Sciatic nerve (tissue), 2 donors: ENCODE data around the gene PPP3CB. TPM values are rescaled to one million over a fixed set of nuclear protein-coding genes. Genes with fewer than 3 reads are reported as not detected.

Experiments used
- ATAC-seq: fragments of 200-7000 bp; cut with Tn5 transposase; one replicate; pipeline ENCODE4 v1.9.1; 2020; ENCODE audit warnings: mild to moderate bottlenecking, moderate library complexity
- DNase-seq: peaks from one replicate; pipeline ENCODE4 v3.0.0-alpha.2; 2020; ENCODE audit warnings: low spot score
- intact Hi-C: fragments of 100-400 bp; cut with DNase I; formaldehyde crosslinking; loops from one replicate; pipeline ENCODE4 v1.14.2; 2022
- total RNA-seq: library from RNA; stranded (reverse); fragmentation: NEBNext Ultra II Directional; extraction: Animal tissue kit (Norgen Biotek cat#: 25700); gene quantifications from one replicate; pipeline ENCODE4 v1.2.1, GENCODE V29; 2021
- donor health status: DM: no; HTN: no; CAD: no.
- donor health status: DM: no; HTN: no; CAD: no.

The PPP3CB gene
- total RNA-seq, 1 donor from 2014 or later: 63.1 TPM

- intact Hi-C loops: no loop called here
- ATAC-seq: no peak
- no peak for DNase-seq
Observed at GRCh38 chr10:73493781-73494180, 2.0 kb downstream of the PPP3CB start.

GRCh38 chr10:73486601-73487000 is 9.2 kb downstream of the PPP3CB start:
- intact Hi-C loops: no loop called here
- DNase-seq (no peak), ATAC-seq (no peak)

GRCh38 chr10:73485320-73485719 is 10.5 kb downstream of the PPP3CB start:
- DNase-seq (no peak), ATAC-seq (no peak)
- intact Hi-C loops: no loop called here

- intact Hi-C loops: no loop called here
- no peak for DNase-seq
- no peak for ATAC-seq
Observed at GRCh38 chr10:73480158-73480557, 15.7 kb downstream of the PPP3CB start.

- intact Hi-C loops: no loop called here
- ATAC-seq: no peak
- no peak for DNase-seq
Observed at GRCh38 chr10:73478636-73479035, 17.2 kb downstream of the PPP3CB start.

GRCh38 chr10:73471226-73471625 is 24.6 kb downstream of the PPP3CB start:
- intact Hi-C loops: no loop called here
- DNase-seq (no peak), ATAC-seq (no peak)

- no peak for ATAC-seq
- DNase-seq: no peak
- intact Hi-C loops: no loop called here
Observed at GRCh38 chr10:73469579-73469978, 26.2 kb downstream of the PPP3CB start.

- DNase-seq: no peak
- ATAC-seq: no peak
- intact Hi-C loops: no loop called here
Observed at GRCh38 chr10:73467206-73467605, 28.6 kb downstream of the PPP3CB start.

GRCh38 chr10:73465978-73466726 is 29.7 kb downstream of the PPP3CB start:
- ATAC-seq (no peak), DNase-seq (no peak)
- intact Hi-C loops: no loop called here

GRCh38 chr10:73460897-73461296 is 34.9 kb downstream of the PPP3CB start:
- no peak for ATAC-seq
- intact Hi-C loops: no loop called here
- no peak for DNase-seq

GRCh38 chr10:73459683-73460314 is 36.0 kb downstream of the PPP3CB start:
- intact Hi-C loops: no loop called here
- DNase-seq (no peak), ATAC-seq (no peak)

GRCh38 chr10:73456187-73456890 is 39.5 kb downstream of the PPP3CB start:
- intact Hi-C loops: no loop called here
- ATAC-seq (no peak), DNase-seq (no peak)

- intact Hi-C loops: no loop called here
- no peak for DNase-seq
- no peak for ATAC-seq
Observed at GRCh38 chr10:73449113-73449512, 46.7 kb downstream of the PPP3CB start.

GRCh38 chr10:73448384-73448783 is 47.4 kb downstream of the PPP3CB start:
- no peak for ATAC-seq
- intact Hi-C loops: no loop called here
- no peak for DNase-seq

- DNase-seq: no peak
- no peak for ATAC-seq
- intact Hi-C loops: no loop called here
Observed at GRCh38 chr10:73446926-73447325, 48.9 kb downstream of the PPP3CB start.

GRCh38 chr10:73444457-73444856 is 51.4 kb downstream of the PPP3CB start:
- intact Hi-C loops: no loop called here
- no peak for DNase-seq
- ATAC-seq: no peak

GRCh38 chr10:73439605-73440312 is 56.1 kb downstream of the PPP3CB start:
- ATAC-seq (no peak), DNase-seq (no peak)
- intact Hi-C loops: no loop called here

GRCh38 chr10:73439055-73439454 is 56.8 kb downstream of the PPP3CB start:
- intact Hi-C loops: no loop called here
- DNase-seq (no peak), ATAC-seq (no peak)

GRCh38 chr10:73433538-73433867 is 62.3 kb downstream of the PPP3CB start, which contains the start of gene MSS51:
TSS of gene MSS51 (minus strand) at chr10:73433561. CDS start at chr10:73428284, 5,277 bp downstream.
- intact Hi-C loops: no loop called here
- no peak for DNase-seq
- no peak for ATAC-seq
